Osteocyte (in vitro differentiated cells): ENCODE data around the gene C1QTNF3. TPM values are rescaled to one million over a fixed set of nuclear protein-coding genes. Genes with fewer than 3 reads are reported as not detected.

Source experiments
- DNase-seq: peaks from one replicate; pipeline ENCODE4 v3.0.0; 2021; ENCODE audit warnings: mixed read lengths; ENCODE audit not compliant: unreplicated experiment; ENCODE audit errors: extremely low spot score
- H3K27ac Mint-ChIP-seq: one replicate; pipeline ENCODE4 v1.8.0; 2021; ENCODE audit warnings: mild to moderate bottlenecking, mixed read lengths; ENCODE audit not compliant: unreplicated experiment
- H3K27me3 Mint-ChIP-seq: one replicate; pipeline ENCODE4 v1.8.0; 2021; ENCODE audit warnings: mixed read lengths; ENCODE audit not compliant: unreplicated experiment
- H3K36me3 Mint-ChIP-seq: one replicate; pipeline ENCODE4 v1.8.0; 2021; ENCODE audit warnings: mixed read lengths; ENCODE audit not compliant: unreplicated experiment
- H3K4me1 Mint-ChIP-seq: one replicate; pipeline ENCODE4 v1.8.0; 2021; ENCODE audit warnings: mixed read lengths; ENCODE audit not compliant: unreplicated experiment
- H3K4me3 Mint-ChIP-seq: one replicate; pipeline ENCODE4 v1.8.0; 2021; ENCODE audit warnings: mild to moderate bottlenecking, moderate library complexity, mixed read lengths; ENCODE audit not compliant: unreplicated experiment
- H3K9me3 Mint-ChIP-seq: one replicate; pipeline ENCODE4 v1.8.0; 2021; ENCODE audit warnings: mixed read lengths; ENCODE audit not compliant: unreplicated experiment
- CTCF ChIP-seq: fragments of 200-600 bp; sonication (generic); IDR thresholded peaks from 2 replicates; pipeline ENCODE4 v1.5.0; 2021; ENCODE audit warnings: antibody characterized with exemption, mild to moderate bottlenecking, moderate library complexity
- total RNA-seq: library from RNA; stranded (reverse); gene quantifications from 2 replicates; pipeline ENCODE4 v1.2.1, GENCODE V29; 2021

Gene C1QTNF3
- total RNA-seq, 1 donor from 2014 or later, result 4.8 TPM

DNA sequence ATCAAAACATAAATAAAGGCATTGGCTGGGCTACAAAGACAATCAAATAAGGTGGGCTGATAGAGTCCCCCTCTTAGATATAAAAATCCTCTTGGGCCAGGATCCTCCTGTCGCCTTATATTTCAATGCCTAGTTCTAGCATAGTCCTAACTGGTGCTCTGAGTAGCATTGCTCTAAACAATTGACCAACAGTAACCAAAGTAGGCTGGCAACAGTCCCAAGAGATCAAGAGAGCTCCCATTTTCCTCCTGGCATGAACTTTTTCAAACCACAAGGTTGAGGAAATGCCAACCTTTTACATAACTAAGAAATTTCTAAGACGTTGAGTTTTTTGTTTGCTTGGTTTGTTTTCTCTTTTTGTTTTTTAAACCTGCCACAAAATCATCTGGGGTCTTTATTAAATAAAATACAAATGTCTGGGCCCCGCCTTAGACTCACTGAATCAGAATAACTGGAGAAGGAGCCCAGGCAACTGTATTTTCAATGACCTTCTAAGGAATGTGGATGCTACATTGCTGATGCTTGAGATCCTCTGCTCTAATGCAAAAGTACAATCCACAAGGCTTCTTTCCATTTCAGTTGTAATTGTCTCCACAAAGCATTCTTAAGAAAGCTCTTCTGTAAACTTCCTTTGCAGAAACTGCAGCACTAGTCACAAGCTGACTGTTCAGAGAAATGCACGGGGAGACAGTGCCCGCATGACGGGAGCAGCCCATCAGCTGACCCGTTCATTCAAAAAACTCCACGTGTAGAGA is 61.4 kb downstream of the C1QTNF3 start:
- H3K36me3 Mint-ChIP-seq, result no peaks in the 10 kb centered on the region
- H3K27me3 Mint-ChIP-seq, result no peaks in the 10 kb centered on the region
- DNase-seq, result no peak
- H3K4me1 Mint-ChIP-seq, result peaks cover 9% of the 10 kb centered on the region
- no peak overlapping the region for H3K27ac Mint-ChIP-seq
- no peak overlapping the region for H3K4me3 Mint-ChIP-seq
- no peaks in the 10 kb centered on the region for H3K9me3 Mint-ChIP-seq
- TF ChIP-seq CTCF, result no peak

GRCh38 chr5:33980030-33980429 is 63.0 kb downstream of the C1QTNF3 start:
- no peaks in the 10 kb centered on the region for H3K27me3 Mint-ChIP-seq
- peaks cover 10% of the 10 kb centered on the region for H3K4me1 Mint-ChIP-seq
- no peak overlapping the region for H3K4me3 Mint-ChIP-seq
- H3K9me3 Mint-ChIP-seq, result no peaks in the 10 kb centered on the region
- no peak for TF ChIP-seq CTCF
- no peak overlapping the region for H3K27ac Mint-ChIP-seq
- no peaks in the 10 kb centered on the region for H3K36me3 Mint-ChIP-seq
- DNase-seq, result no peak

DNA sequence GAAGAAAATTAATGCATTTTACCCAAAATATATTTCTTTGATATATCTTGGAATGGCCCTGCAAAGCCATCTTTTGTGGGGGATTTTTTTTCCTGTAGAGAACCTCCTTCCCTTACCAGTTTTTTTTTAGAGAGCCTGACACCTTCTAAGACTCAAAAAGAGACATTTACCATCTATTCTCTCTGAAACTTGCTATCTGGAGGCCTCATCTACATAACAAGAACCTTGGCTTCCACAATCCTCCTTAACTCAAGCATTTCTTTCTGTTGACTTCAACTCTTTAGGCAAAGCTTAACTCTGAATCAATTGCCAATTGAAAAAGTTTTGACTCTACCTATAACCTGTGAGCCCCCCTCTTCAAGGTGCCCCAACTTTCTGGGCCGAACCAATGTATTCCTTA is 64.7 kb downstream of the C1QTNF3 start:
- H3K4me3 Mint-ChIP-seq, result no peak overlapping the region
- H3K4me1 Mint-ChIP-seq, result peaks cover 10% of the 10 kb centered on the region
- no peak for DNase-seq
- H3K9me3 Mint-ChIP-seq, result no peaks in the 10 kb centered on the region
- peaks cover 3% of the 10 kb centered on the region for H3K27me3 Mint-ChIP-seq
- TF ChIP-seq CTCF, result no peak
- H3K27ac Mint-ChIP-seq, result no peak overlapping the region
- no peaks in the 10 kb centered on the region for H3K36me3 Mint-ChIP-seq

DNA sequence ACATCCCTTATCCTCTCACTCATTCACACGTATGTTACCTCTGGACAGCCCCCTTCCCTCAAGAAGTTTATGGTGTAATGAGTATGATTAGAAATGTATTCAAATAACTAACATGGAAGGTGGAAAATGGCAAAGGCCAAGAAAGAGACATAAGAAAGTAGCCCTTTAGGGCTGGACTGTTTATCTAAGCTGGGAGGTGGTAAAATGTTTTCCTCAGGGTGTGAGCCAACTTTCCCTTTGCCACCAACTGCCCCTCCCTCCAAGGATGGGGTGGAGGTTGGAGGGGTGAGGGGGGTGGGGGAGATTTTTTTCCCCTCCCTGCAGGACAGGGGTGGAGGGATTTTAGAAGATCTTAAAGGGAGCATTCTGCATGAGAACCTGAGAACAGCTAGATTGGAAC is 66.7 kb downstream of the C1QTNF3 start:
- no peaks in the 10 kb centered on the region for H3K36me3 Mint-ChIP-seq
- no peaks in the 10 kb centered on the region for H3K9me3 Mint-ChIP-seq
- no peak overlapping the region for H3K27ac Mint-ChIP-seq
- peaks cover 3% of the 10 kb centered on the region for H3K4me1 Mint-ChIP-seq
- H3K27me3 Mint-ChIP-seq, result peaks cover 11% of the 10 kb centered on the region
- no peak for TF ChIP-seq CTCF
- DNase-seq, result no peak
- H3K4me3 Mint-ChIP-seq, result no peak overlapping the region

DNA sequence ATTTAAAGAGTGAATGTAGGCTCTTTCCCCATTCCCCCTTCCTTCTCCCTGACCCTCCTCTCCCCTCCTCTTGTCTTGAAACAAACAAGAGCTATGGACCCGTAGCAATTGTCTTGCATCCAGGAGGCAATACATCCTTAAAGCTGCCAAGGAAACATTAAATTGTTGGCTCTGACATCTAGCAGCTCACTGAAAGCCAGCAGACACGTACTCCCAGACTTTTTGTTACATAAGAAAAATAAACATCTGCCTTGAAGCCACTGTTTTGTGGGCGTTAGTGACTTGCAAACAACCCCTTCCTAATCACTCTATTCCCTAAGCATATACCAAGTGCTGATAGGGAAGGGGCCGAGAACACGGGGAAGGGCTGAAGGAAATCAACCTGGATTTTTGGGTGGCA is 67.2 kb downstream of the C1QTNF3 start:
- no peak overlapping the region for H3K4me3 Mint-ChIP-seq
- no peaks in the 10 kb centered on the region for H3K36me3 Mint-ChIP-seq
- H3K9me3 Mint-ChIP-seq, result no peaks in the 10 kb centered on the region
- H3K27ac Mint-ChIP-seq, result no peak overlapping the region
- no peak for TF ChIP-seq CTCF
- peaks cover 2% of the 10 kb centered on the region for H3K4me1 Mint-ChIP-seq
- H3K27me3 Mint-ChIP-seq, result peaks cover 11% of the 10 kb centered on the region
- no peak for DNase-seq
